Naive thymus-derived CD4-positive, alpha-beta T cell (primary cell): ENCODE measurements around the gene HMG20B. TPM values are rescaled to one million over a fixed set of nuclear protein-coding genes. Genes with fewer than 3 reads are reported as not detected.

Experiments
- ATAC-seq: fragments of 150-1000 bp; cut with Tn5 transposase; 2 replicates; pipeline ENCODE4 v1.10.0; 2021; ENCODE audit warnings: mild to moderate bottlenecking, moderate library complexity
- CTCF ChIA-PET: fragments of 350-600 bp; sonication (Branson Sonifier 250); formaldehyde crosslinking; loops from one replicate; lab custom pipeline; 2021; ENCODE audit warnings: antibody characterized with exemption; lab: Charles Lee
- POLR2A ChIA-PET: fragments of 350-600 bp; sonication (Branson Sonifier 250); formaldehyde crosslinking; loops from one replicate; lab custom pipeline; 2021; ENCODE audit warnings: antibody characterized with exemption, inconsistent platforms; lab: Charles Lee
- DNase-seq, 9 donors: peaks; one replicate each; pipeline versions ENCODE4 v3.0.0 to v3.0.0-alpha.2; 2020 to 2022; ENCODE audit warnings: mixed read lengths in 1 of 9
- H3K27ac ChIP-seq: one replicate; pipeline ENCODE4 v1.7.0; 2013; ENCODE audit warnings: mild to moderate bottlenecking, low read depth, low read length, moderate library complexity
- H3K27me3 ChIP-seq, 2 donors: one replicate each; pipeline ENCODE4 v1.7.0; 2013; ENCODE audit warnings: low read length in 2 of 2, mild to moderate bottlenecking in 2 of 2, moderate library complexity in 2 of 2; ENCODE audit not compliant: control insufficient read depth in 2 of 2, insufficient read depth in 2 of 2
- H3K36me3 ChIP-seq, 3 experiments: 1 replicate in 2 of 3; 2 replicates in 1 of 3; pipeline ENCODE4 v1.7.0; 2013; ENCODE audit warnings: low read length in 3 of 3, mild to moderate bottlenecking in 3 of 3, moderate library complexity in 1 of 3; ENCODE audit not compliant: insufficient read depth in 3 of 3, control insufficient read depth in 2 of 3
- H3K4me1 ChIP-seq, 2 donors: one replicate each; pipeline ENCODE4 v1.7.0; 2013; ENCODE audit warnings: low read length in 2 of 2, mild to moderate bottlenecking in 2 of 2, moderate library complexity in 1 of 2; ENCODE audit not compliant: control insufficient read depth in 2 of 2, insufficient read depth in 2 of 2
- H3K4me3 ChIP-seq: 2 replicates; pipeline ENCODE4 v1.7.0; 2013; ENCODE audit warnings: mild to moderate bottlenecking, low read length
- H3K9me3 ChIP-seq, 3 experiments: 1 replicate in 2 of 3; 2 replicates in 1 of 3; pipeline ENCODE4 v1.7.0; 2013; ENCODE audit warnings: low read length in 3 of 3; ENCODE audit not compliant: control insufficient read depth in 2 of 3
- H3K27ac Mint-ChIP-seq, 9 donors: one replicate each; pipeline ENCODE4 v1.8.0; 2020 to 2022; ENCODE audit warnings: mixed read lengths in 9 of 9, mild to moderate bottlenecking in 8 of 9, moderate library complexity in 5 of 9, inconsistent platforms in 2 of 9
- H3K27me3 Mint-ChIP-seq, 5 donors: one replicate each; pipeline ENCODE4 v1.8.0; 2021 to 2022; ENCODE audit warnings: mixed read lengths in 5 of 5, mild to moderate bottlenecking in 1 of 5
- H3K36me3 Mint-ChIP-seq, 5 donors: one replicate each; pipeline ENCODE4 v1.8.0; 2020 to 2022; ENCODE audit warnings: mixed read lengths in 5 of 5, mild to moderate bottlenecking in 3 of 5, inconsistent platforms in 1 of 5
- H3K4me1 Mint-ChIP-seq, 7 donors: one replicate each; pipeline ENCODE4 v1.8.0; 2020 to 2022; ENCODE audit warnings: mixed read lengths in 7 of 7, mild to moderate bottlenecking in 3 of 7, inconsistent platforms in 1 of 7
- H3K4me3 Mint-ChIP-seq, 10 donors: one replicate each; pipeline ENCODE4 v1.8.0; 2020 to 2022; ENCODE audit warnings: mild to moderate bottlenecking in 10 of 10, mixed read lengths in 10 of 10, moderate library complexity in 6 of 10, inconsistent platforms in 2 of 10
- H3K9me3 Mint-ChIP-seq, 11 donors: one replicate each; pipeline ENCODE4 v1.8.0; 2020 to 2022; ENCODE audit warnings: mixed read lengths in 11 of 11, mild to moderate bottlenecking in 4 of 11, inconsistent platforms in 1 of 11, moderate library complexity in 1 of 11
- intact Hi-C, 2 donors: fragments of 100-400 bp; cut with micrococcal nuclease; formaldehyde crosslinking; loops; one replicate each; pipeline ENCODE4 v1.15.1; 2023
- polyA plus RNA-seq, 2 donors: library from polyadenylated mRNA; unstranded; fragments of 300-500 nt; fragmentation: Illumina TruSeq; gene quantifications; one replicate each; pipeline ENCODE4 v1.2.3, GENCODE V29; 2021
- total RNA-seq, 6 experiments: library from RNA in 5 of 6; stranded (reverse) in 5 of 6; gene quantifications; 1 replicate in 5 of 6; 2 replicates in 1 of 6; pipeline ENCODE4 v1.2.3 and lab custom pipeline; 2021 to 2026

HMG20B gene
- total and polyA plus RNA-seq, 7 experiments from 2014 or later: 37.9 to 65.6 (median 53.0) TPM

GRCh38 chr19:3539756-3540118 is 33.0 kb upstream of the HMG20B start:
- Mint-ChIP-seq H3K27ac (peak overlapping the region in 2 of 9 donors; percentile 12 to 38), H3K27me3 (no peaks in the 10 kb centered on the region), H3K4me1 (no peaks in the 10 kb centered on the region), H3K9me3 (peaks cover 0 to 2% (median 0%) of the 10 kb centered on the region in 11 donors), H3K4me3 (no peak overlapping the region), H3K36me3 (peaks cover 4 to 15% (median 7%) of the 10 kb centered on the region in 5 donors)
- H3K27ac ChIP-seq: no peak overlapping the region
- no peak overlapping the region for H3K4me3 ChIP-seq
- CTCF ChIA-PET: no interaction called here
- H3K36me3 ChIP-seq: peaks cover 0 to 49% (median 0%) of the 10 kb centered on the region in 3 experiments
- H3K27me3 ChIP-seq: no peaks in the 10 kb centered on the region
- no peaks in the 10 kb centered on the region for H3K4me1 ChIP-seq
- POLR2A ChIA-PET: no interaction called here
- ATAC-seq (no peak), DNase-seq (no peak)
- intact Hi-C loops: no loop called here
- no peaks in the 10 kb centered on the region for H3K9me3 ChIP-seq

DNA sequence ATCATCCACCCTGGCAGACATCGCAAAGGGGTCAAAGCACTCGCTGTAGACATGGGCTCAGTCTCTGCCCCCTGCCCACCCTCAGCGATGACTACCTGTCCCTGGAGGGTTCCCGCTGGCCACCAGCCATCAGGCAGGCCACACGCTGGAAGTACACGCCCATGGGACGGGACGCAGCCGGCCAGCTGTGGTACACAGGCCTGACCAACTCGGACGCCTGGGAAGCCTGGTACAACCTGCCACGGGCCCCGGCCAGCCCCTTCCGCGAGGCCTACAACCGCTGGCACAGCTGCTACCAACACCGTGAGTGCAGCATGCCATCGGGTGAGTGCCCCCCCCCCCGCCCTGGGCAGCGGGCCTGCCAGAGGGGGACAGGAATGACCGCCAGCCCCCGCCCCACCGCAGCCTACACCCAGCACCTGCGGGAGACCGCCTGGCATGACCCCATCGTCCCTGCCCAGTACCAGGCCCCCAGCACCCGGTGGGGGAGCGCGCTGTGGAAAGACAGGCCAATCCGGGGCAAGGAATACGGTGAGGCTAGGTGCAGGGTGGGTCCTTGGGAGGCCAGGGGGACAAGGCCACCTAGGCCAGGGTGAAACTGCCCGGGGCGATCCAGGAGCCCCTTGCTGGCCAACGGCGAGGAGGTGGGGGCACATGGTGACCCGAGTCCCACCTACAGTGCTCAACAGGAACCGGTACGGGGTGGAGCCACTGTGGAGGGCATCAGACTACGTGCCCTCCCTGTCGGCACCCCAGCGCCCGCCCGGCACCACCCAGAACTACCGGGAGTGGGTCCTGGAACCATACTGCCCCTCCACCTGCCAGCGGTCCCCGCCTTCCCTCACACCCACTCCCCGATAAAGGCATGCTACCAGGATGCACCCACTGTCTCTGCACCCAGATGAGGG is 29.3 kb upstream of the HMG20B start:
- POLR2A ChIA-PET: interaction anchor here (1.0 kb wide), 1 partner anchor 13 kb away, joined by 4 read pairs; no protein-coding TSS in a partner anchor
- intact Hi-C loops: loop anchor here in 1 of 2 donors (2.0 kb wide), 1 partner anchor 41 kb away; the partner anchor contains the start of gene GIPC3
- H3K27ac ChIP-seq: no peak overlapping the region

DNA sequence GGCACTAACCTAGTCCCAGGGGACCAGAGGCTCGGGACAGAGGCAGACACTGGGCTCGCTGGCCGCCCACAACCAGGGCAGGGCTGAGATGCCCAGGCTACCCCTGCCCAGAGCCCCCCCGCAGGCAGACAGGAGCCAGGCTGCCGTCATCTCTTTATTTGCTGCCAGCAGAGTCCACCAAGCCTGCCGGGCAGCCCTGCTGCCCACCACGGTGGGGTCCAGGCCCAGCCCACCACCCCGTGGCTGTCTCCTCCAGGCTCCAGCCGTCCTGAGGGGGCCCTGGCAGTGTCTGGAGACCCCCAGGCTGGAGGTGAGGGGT is 28.7 kb upstream of the HMG20B start:
- CTCF ChIA-PET: interaction anchor here (1.2 to 3.2 kb wide), 3 partner anchors 11 to 41 kb away, joined by 4 to 30 read pairs (median 8); partner anchors contain the start of genes GIPC3 and MFSD12
- POLR2A ChIA-PET: interaction anchor here (1.0 kb wide), 2 partner anchors 13 to 45 kb away, joined by 3 to 4 read pairs; no protein-coding TSS in a partner anchor
- H3K4me1 Mint-ChIP-seq: peaks cover 0 to 15% (median 11%) of the 10 kb centered on the region in 7 donors

More for the DNA sequence above, 29.3 kb upstream of the HMG20B start:
- no peak overlapping the region for H3K27ac Mint-ChIP-seq
- CTCF ChIA-PET: interaction anchor here (3.2 kb wide), 1 partner anchor 12 kb away, joined by 30 read pairs; the partner anchor contains the start of gene MFSD12
- no peaks in the 10 kb centered on the region for H3K9me3 ChIP-seq
- no peaks in the 10 kb centered on the region for H3K27me3 ChIP-seq
- H3K4me3 Mint-ChIP-seq: no peak overlapping the region
- H3K4me1 ChIP-seq: no peaks in the 10 kb centered on the region
- H3K27me3 Mint-ChIP-seq: no peaks in the 10 kb centered on the region
- ATAC-seq (no peak), DNase-seq (no peak)
- peaks cover 0 to 13% (median 8%) of the 10 kb centered on the region in 7 donors for H3K4me1 Mint-ChIP-seq
- no peak overlapping the region for H3K4me3 ChIP-seq
- no peaks in the 10 kb centered on the region for H3K9me3 Mint-ChIP-seq
- peaks cover 0 to 57% (median 0%) of the 10 kb centered on the region in 3 experiments for H3K36me3 ChIP-seq
- H3K36me3 Mint-ChIP-seq: peaks cover 4 to 12% (median 4%) of the 10 kb centered on the region in 5 donors

GRCh38 chr19:3544742-3545668 is 27.7 kb upstream of the HMG20B start:
- POLR2A ChIA-PET: interaction anchor here (0.9 to 3.6 kb wide), 5 partner anchors 9 to 82 kb away, joined by 3 to 25 read pairs (median 4); partner anchors contain the start of gene MFSD12
- CTCF ChIA-PET: interaction anchor here (0.6 to 3.2 kb wide), 13 partner anchors 10 to 488 kb away, joined by 3 to 30 read pairs (median 3); partner anchors contain the start of genes GIPC3 and MFSD12
- Histone ChIP-seq H3K27ac (peak overlapping the region; percentile 19), H3K36me3 (peaks cover 0 to 65% (median 0%) of the 10 kb centered on the region in 3 experiments), H3K27me3 (no peaks in the 10 kb centered on the region), H3K4me3 (no peak overlapping the region), H3K4me1 (no peaks in the 10 kb centered on the region), H3K9me3 (no peaks in the 10 kb centered on the region)
- H3K9me3 Mint-ChIP-seq: no peaks in the 10 kb centered on the region
- ATAC-seq (peak; percentile 77), DNase-seq (peak; percentile 52 to 89 (median 70))
- peak overlapping the region in 8 of 9 donors; percentile 46 to 81 (median 71) for H3K27ac Mint-ChIP-seq
- no peaks in the 10 kb centered on the region for H3K27me3 Mint-ChIP-seq
- peaks cover 0 to 4% (median 0%) of the 10 kb centered on the region in 5 donors for H3K36me3 Mint-ChIP-seq
- H3K4me3 Mint-ChIP-seq: peak overlapping the region in 1 of 10 donors; percentile 7
- peaks cover 4 to 17% (median 11%) of the 10 kb centered on the region in 7 donors for H3K4me1 Mint-ChIP-seq
- intact Hi-C loops: loop anchor here (1.0 to 2.0 kb wide), 4 partner anchors 9 to 161 kb away; partner anchors contain the start of gene GIPC3 (in 1 of the 2)

More for the DNA sequence above, 28.7 kb upstream of the HMG20B start:
- intact Hi-C loops: loop anchor here in 1 of 2 donors (2.0 kb wide), 1 partner anchor 41 kb away; the partner anchor contains the start of gene GIPC3
- Histone ChIP-seq H3K4me1 (no peaks in the 10 kb centered on the region), H3K27me3 (no peaks in the 10 kb centered on the region), H3K36me3 (peaks cover 0 to 62% (median 0%) of the 10 kb centered on the region in 3 experiments), H3K27ac (no peak overlapping the region), H3K4me3 (no peak overlapping the region), H3K9me3 (no peaks in the 10 kb centered on the region)
- DNase-seq (no peak), ATAC-seq (no peak)
- Mint-ChIP-seq H3K9me3 (no peaks in the 10 kb centered on the region), H3K4me3 (no peak overlapping the region), H3K27me3 (no peaks in the 10 kb centered on the region), H3K36me3 (peaks cover 4 to 12% (median 4%) of the 10 kb centered on the region in 5 donors), H3K27ac (no peak overlapping the region)

GRCh38 chr19:3545669-3546034 is 27.1 kb upstream of the HMG20B start:
- peak overlapping the region; percentile 19 for H3K27ac ChIP-seq
- no peak for ATAC-seq

More at GRCh38 chr19:3545669-3546034, 27.1 kb upstream of the HMG20B start:
- Histone ChIP-seq H3K27me3 (no peaks in the 10 kb centered on the region), H3K4me1 (no peaks in the 10 kb centered on the region), H3K4me3 (no peak overlapping the region), H3K9me3 (no peaks in the 10 kb centered on the region), H3K36me3 (peaks cover 0 to 68% (median 0%) of the 10 kb centered on the region in 3 experiments)
- intact Hi-C loops: loop anchor here (1.0 to 2.0 kb wide), 4 partner anchors 9 to 161 kb away; partner anchors contain the start of gene GIPC3 (in 1 of the 2)
- CTCF ChIA-PET: interaction anchor here (0.6 to 3.2 kb wide), 7 partner anchors 10 to 251 kb away, joined by 3 to 30 read pairs (median 4); partner anchors contain the start of genes GIPC3 and MFSD12
- no peak for DNase-seq
- Mint-ChIP-seq H3K36me3 (peaks cover 0 to 2% (median 0%) of the 10 kb centered on the region in 5 donors), H3K27ac (peak overlapping the region in 8 of 9 donors; percentile 30 to 85 (median 55)), H3K4me3 (peak overlapping the region in 1 of 10 donors; percentile 42), H3K9me3 (no peaks in the 10 kb centered on the region), H3K27me3 (no peaks in the 10 kb centered on the region), H3K4me1 (peaks cover 4 to 17% (median 11%) of the 10 kb centered on the region in 7 donors)
- POLR2A ChIA-PET: interaction anchor here (0.9 to 3.6 kb wide), 3 partner anchors 9 to 82 kb away, joined by 3 to 25 read pairs (median 10); partner anchors contain the start of gene MFSD12
